Mesangial cell (primary cell): Measurements from ENCODE around the gene RXFP4. TPM values are rescaled to one million over a fixed set of nuclear protein-coding genes. Genes with fewer than 3 reads are reported as not detected.

Experiments used
- total RNA-seq: library from RNA; depleted of rRNA; stranded (reverse); fragments of >200 nt; gene quantifications from 2 replicates; pipeline ENCODE4 v1.2.3, GENCODE V29; 2015

The RXFP4 gene, protein sequence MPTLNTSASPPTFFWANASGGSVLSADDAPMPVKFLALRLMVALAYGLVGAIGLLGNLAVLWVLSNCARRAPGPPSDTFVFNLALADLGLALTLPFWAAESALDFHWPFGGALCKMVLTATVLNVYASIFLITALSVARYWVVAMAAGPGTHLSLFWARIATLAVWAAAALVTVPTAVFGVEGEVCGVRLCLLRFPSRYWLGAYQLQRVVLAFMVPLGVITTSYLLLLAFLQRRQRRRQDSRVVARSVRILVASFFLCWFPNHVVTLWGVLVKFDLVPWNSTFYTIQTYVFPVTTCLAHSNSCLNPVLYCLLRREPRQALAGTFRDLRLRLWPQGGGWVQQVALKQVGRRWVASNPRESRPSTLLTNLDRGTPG
- total RNA-seq = not detected in 2 replicates

DNA sequence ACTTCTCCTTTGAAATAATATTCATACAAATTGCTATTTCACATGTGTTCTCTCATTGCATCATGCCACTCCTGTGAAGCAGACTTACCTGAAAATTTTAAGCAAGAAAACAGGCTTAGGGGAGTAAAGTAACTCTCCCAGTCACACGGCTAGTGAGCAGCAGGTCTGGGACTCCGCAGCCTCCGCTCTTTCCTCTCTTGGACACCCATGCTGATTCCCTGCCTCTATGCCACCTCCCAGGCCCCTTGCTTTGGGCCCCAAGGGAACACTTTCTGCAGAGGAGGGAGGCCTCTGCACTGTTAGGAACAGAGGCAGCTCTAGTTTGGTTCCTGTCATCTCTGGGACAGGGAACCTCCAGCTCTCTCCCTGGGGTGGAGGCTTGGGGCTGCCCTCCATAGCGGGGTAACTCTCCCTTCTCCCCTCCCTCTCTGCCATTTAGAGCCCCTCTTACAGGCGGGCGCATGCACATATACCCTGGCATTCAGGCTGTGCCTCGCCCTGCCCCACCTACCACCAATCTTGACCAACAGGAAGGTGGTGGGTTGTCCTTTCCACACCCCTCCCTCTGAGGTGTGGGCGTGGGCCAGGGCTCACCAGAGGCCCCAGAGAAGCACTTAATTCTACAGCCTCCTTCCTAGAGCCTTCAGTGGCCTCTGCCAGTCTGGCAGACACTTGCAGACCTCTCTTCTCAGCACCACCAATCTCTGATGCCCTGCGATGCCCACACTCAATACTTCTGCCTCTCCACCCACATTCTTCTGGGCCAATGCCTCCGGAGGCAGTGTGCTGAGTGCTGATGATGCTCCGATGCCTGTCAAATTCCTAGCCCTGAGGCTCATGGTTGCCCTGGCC lies at the start of gene RXFP4:
RXFP4 (plus strand) TSS at position 646 of the 852 bp plus-strand sequence; CDS start at position 718, 72 bp downstream.

DNA sequence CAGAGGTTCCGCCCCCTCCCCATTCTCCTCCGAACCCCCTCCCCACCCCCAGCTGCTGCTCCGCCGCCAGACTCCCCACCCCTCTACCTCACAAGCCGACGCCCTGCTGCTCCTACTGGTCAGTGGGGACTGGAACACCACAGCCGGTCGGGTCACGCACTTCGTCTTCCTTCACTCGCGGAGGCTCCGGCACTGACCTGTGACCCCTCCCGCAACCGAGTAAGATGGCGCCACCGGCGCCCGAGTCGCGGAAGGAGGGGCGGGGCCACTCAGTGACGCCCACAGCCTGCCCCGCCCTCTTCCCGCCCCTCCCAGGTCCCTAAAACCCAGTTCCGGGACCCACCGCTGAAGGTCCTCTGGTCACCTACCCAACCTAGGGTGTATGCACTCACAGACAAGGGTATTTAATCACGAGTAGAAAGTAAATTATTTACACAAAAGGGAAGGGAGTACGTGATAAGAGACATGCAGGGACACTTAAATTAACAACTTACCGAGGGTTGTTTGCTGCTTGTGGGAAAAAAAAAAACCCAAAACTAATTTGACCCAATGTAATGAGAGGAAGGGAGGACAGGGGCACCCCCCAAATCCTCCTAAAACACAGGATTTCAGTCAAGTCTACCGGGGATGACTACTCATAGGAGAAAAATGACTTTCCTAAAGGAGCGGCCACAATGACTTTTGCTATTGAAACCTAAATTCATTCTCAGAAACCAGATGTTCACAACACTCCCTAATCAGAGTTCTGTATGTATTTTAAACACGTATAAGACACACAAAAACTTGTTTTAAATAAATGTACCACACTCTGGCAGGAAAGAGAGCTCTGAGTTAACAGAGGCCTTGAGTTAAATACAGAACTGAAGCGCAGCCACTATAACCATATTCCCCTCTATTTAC lies 30.0 kb upstream of the RXFP4 start, which contains the start of gene RIT1:
RIT1 (minus strand) TSS at position 194 of the 900 bp plus-strand sequence. CDS start 588 bp downstream, outside the sequence.

DNA sequence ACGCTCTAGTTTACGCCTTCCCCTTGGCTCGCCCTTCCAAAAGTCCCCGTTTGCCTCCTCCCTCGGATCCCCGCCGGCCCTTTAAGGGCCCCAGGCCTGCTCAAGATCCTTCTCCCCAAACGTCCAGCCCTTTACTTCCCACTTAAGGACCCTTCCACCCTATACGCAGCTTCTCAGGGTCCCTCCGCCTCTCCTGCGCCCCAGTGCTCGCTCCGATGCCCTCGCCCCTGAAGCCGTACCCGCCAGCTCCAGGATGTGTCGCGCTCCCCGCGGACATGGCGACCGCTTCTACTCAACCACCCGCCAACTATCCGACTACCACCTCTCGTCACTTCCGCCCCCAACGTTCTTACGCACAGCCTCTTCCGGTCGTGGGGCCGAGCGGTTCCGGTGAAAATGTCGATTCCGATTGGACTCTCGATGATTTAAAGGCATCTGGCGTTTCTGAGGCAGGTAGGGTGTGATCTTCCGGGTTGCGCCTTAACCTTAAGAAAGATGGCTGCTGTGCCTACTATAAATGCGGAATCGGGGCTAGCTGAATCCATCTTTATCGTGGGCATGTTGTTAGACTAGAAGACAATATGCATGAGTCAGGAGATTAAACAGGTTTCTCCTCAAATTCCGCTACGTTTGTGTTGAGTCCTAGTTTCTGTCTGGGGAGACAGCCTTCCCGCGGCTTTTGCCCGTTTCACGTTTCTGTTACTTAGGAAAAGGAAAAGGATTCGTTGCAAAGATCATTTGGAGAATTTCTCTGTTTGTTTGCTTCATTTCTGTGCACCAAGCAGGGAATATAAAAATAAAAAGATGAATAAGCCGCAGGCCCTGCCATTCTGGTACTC lies 7.1 kb upstream of the RXFP4 start, which contains the start of gene KHDC4:
KHDC4 (minus strand) TSS at position 317 of the 839 bp plus-strand sequence; CDS start at position 277, 40 bp downstream.

DNA sequence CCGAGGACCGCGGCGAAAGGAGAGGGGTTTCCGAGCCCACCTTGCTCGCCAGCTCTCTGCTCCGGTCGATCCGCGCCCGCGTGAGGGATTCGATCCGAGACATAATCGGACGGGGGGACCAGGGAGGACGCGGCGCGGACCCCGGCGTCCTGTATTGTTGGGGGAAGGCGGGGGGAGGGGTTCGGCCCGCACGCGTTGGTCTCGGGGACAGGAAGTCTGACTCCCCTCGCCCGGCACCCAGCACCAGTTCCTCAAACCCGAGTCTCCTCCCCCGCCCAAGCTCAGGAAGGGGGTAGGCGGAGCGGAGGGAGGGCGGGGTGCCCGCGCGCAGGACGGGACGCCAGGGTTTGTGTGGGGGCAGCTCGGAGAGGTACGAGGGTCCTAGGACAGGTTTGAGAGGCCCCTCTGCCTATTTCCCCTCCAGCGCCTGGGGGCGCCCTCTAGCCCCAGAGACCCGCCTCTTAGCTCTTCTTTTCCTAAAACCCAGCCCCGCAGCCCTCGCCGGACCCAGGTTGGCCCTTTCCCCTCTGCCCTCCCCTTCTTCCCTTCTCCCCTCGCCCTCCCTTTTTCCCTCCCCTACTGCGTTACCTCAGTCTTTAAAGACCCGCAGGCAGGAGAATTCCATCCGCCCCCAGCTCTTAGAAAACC lies 37.0 kb downstream of the RXFP4 start, which contains the start of gene ARHGEF2:
ARHGEF2 (minus strand) TSS at position 223 of the 648 bp plus-strand sequence; CDS start at position 103, 120 bp downstream.

Other genes starting within 250 kb of the RXFP4 start
- 12.1 and 17.5 TPM in 2 replicates for gene GON4L, start 84.4 kb upstream of the RXFP4 start, total RNA-seq
- 12.7 and 21.8 TPM in 2 replicates for gene SYT11, start 82.1 kb upstream of the RXFP4 start, total RNA-seq
- gene RIT1, start 30.3 kb upstream of the RXFP4 start, total RNA-seq = 13.9 and 22.4 TPM in 2 replicates
- gene KHDC4, start 7.2 kb upstream of the RXFP4 start, total RNA-seq = 16.3 and 23.2 TPM in 2 replicates
- gene ARHGEF2, start 36.9 kb downstream of the RXFP4 start, total RNA-seq = 57.4 and 79.0 TPM in 2 replicates
- gene SSR2, start 79.3 kb downstream of the RXFP4 start, total RNA-seq = 604 TPM in 2 replicates
- 22.8 and 27.9 TPM in 2 replicates for gene UBQLN4, start 112.2 kb downstream of the RXFP4 start, total RNA-seq
- gene LAMTOR2, start 113.1 kb downstream of the RXFP4 start, total RNA-seq = 79.5 and 116 TPM in 2 replicates
- 0.89 and 1.3 TPM in 2 replicates for gene RAB25, start 119.5 kb downstream of the RXFP4 start, total RNA-seq
- gene MEX3A, start 140.8 kb downstream of the RXFP4 start, total RNA-seq = 15.6 and 23.7 TPM in 2 replicates
- 315 and 512 TPM in 2 replicates for gene LMNA, start 173.1 kb downstream of the RXFP4 start, total RNA-seq
- 0.49 and 2.4 TPM in 2 replicates for gene SEMA4A, start 211.9 kb downstream of the RXFP4 start, total RNA-seq